Pancreas (tissue), 10 donors: ENCODE data around the gene CACNA1G. TPM values are rescaled to one million over a fixed set of nuclear protein-coding genes. Genes with fewer than 3 reads are reported as not detected.
A peak's percentile ranks its signal among the peaks of the same experiment; 100 is the strongest.

ENCODE experiments used
- ATAC-seq, 4 donors: fragments of 200-7000 bp; cut with Tn5 transposase; one replicate each; pipeline versions ENCODE4 v1.8.0 to v1.9.1; 2020; ENCODE audit warnings: mild to moderate bottlenecking in 4 of 4, moderate library complexity in 4 of 4
- DNase-seq, 6 donors: peaks; one replicate each; pipeline ENCODE4 v3.0.0-alpha.2; 2020
- FAIRE-seq: peaks from 2 replicates; lab custom pipeline; 2012; peaks lifted over from hg19 to GRCh38; lab: Jason Lieb, UNC
- H3K27ac ChIP-seq, 4 donors: fragments of 200-600 bp; sonication (generic); 1 replicate in 3 of 4; 2 replicates in 1 of 4; pipeline versions ENCODE4 v1.5.0 to v1.8.0; 2020
- H3K27me3 ChIP-seq, 4 donors: fragments of 200-600 bp; one replicate each; pipeline ENCODE4 v1.8.0; 2021
- H3K36me3 ChIP-seq, 3 donors: fragments of 200-600 bp; sonication (generic) in 1 of 3; one replicate each; pipeline versions ENCODE4 v1.5.0 to v1.8.0; 2020 to 2021
- H3K4me1 ChIP-seq, 3 donors: fragments of 200-600 bp; one replicate each; pipeline ENCODE4 v1.8.0; 2021
- H3K4me3 ChIP-seq, 4 donors: fragments of 200-600 bp; sonication (generic) in 2 of 4; one replicate each; pipeline versions ENCODE4 v1.5.0 to v1.8.0; 2020 to 2021
- H3K9me3 ChIP-seq, 4 donors: fragments of 200-600 bp; one replicate each; pipeline ENCODE4 v1.8.0; 2021
- WGBS, 2 donors: extraction: QIAGEN DNeasy Blood & Tissue Kit; methylation state at CpG; one replicate each; pipeline ENCODE4 v1.1.7; 2013; 5-methylcytosine and 5-hydroxymethylcytosine counted together
- intact Hi-C, 3 donors: fragments of 100-400 bp; cut with DNase I; formaldehyde crosslinking; loops; one replicate each; pipeline versions ENCODE4 v1.11.1 to v1.14.2; 2022
- polyA plus RNA-seq, 2 donors: library from polyadenylated mRNA; stranded (reverse); fragments of 200-250 nt; gene quantifications; one replicate each; pipeline ENCODE4 v1.2.3, GENCODE V29; 2013
- total RNA-seq, 6 donors: library from RNA; stranded (reverse); fragmentation: NEBNext Ultra II Directional in 4 of 6; extraction: Animal tissue kit (Norgen Biotek cat#: 25700) in 4 of 6; gene quantifications; one replicate each; pipeline versions ENCODE4 v1.2.1 to v1.2.4, GENCODE V29; 2021 to 2023
- TF ChIP-seq, protein P1 (sequence below), 4 donors: fragments of 200-600 bp; sonication (generic) in 3 of 4; IDR thresholded peaks; one replicate each; pipeline versions ENCODE4 v1.5.0 to v1.8.0; 2021; ENCODE audit warnings: antibody characterized with exemption in 4 of 4
- donor health status: healthy with polysubstance abuse.
- donor health status: DM: no; HTN: no; CAD: no; lungs with moderate emphysema.
- donor health status: DM: no; HTN: no; CAD: no.
- donor health status: control.
- donor health status: control.
- donor health status: Bipolar disorder and iron deficiency.
- donor health status: DM: yes; HTN: yes; CAD: no.
- donor health status: DM: no; HTN: no; CAD: no.
- donor health status: DM: no; HTN: no; CAD: no.
- donor health status: DM: yes; HTN: yes; CAD: no.

The CACNA1G gene
- total and polyA plus RNA-seq, 8 donors: 0.02 to 0.37 (median 0.09) TPM; not detected in 1

- FAIRE-seq (no peak), DNase-seq (peak in 2 of 6 donors; percentile 62 to 72)
- intact Hi-C loops: no loop called here
These were observed 3.7 kb upstream of the CACNA1G start for GRCh38 chr17:50556803-50557202.

GRCh38 chr17:50557630-50558029 is 2.9 kb upstream of the CACNA1G start:
- no peaks in the 10 kb centered on the region for H3K9me3 ChIP-seq
- TF ChIP-seq, protein P1, sequence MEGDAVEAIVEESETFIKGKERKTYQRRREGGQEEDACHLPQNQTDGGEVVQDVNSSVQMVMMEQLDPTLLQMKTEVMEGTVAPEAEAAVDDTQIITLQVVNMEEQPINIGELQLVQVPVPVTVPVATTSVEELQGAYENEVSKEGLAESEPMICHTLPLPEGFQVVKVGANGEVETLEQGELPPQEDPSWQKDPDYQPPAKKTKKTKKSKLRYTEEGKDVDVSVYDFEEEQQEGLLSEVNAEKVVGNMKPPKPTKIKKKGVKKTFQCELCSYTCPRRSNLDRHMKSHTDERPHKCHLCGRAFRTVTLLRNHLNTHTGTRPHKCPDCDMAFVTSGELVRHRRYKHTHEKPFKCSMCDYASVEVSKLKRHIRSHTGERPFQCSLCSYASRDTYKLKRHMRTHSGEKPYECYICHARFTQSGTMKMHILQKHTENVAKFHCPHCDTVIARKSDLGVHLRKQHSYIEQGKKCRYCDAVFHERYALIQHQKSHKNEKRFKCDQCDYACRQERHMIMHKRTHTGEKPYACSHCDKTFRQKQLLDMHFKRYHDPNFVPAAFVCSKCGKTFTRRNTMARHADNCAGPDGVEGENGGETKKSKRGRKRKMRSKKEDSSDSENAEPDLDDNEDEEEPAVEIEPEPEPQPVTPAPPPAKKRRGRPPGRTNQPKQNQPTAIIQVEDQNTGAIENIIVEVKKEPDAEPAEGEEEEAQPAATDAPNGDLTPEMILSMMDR (IDR thresholded peaks at IDR 0.05): no peak
- H3K36me3 ChIP-seq: peaks cover 0 to 6% (median 0%) of the 10 kb centered on the region in 3 donors
- peaks cover 9 to 24% (median 21%) of the 10 kb centered on the region in 3 donors for H3K4me1 ChIP-seq
- FAIRE-seq (no peak), ATAC-seq (no peak), DNase-seq (no peak)
- no peak overlapping the region for H3K4me3 ChIP-seq
- intact Hi-C loops: no loop called here
- H3K27me3 ChIP-seq: peaks cover 0 to 12% (median 2%) of the 10 kb centered on the region in 4 donors
- H3K27ac ChIP-seq: no peak overlapping the region
- WGBS, 2 donors: 76 to 86% methylated on average over 4 of the region's 4 CpGs

More at GRCh38 chr17:50556803-50557202, 3.7 kb upstream of the CACNA1G start:
- ATAC-seq: no peak
- 45 to 60% methylated on average over 5 of the region's 5 CpGs for WGBS, 2 donors
- peaks cover 9 to 24% (median 21%) of the 10 kb centered on the region in 3 donors for H3K4me1 ChIP-seq
- H3K36me3 ChIP-seq: peaks cover 0 to 7% (median 0%) of the 10 kb centered on the region in 3 donors
- peaks cover 0 to 12% (median 2%) of the 10 kb centered on the region in 4 donors for H3K27me3 ChIP-seq
- TF ChIP-seq, protein P1 (IDR thresholded peaks at IDR 0.05): no peak
- no peak overlapping the region for H3K4me3 ChIP-seq
- H3K27ac ChIP-seq: no peak overlapping the region
- no peaks in the 10 kb centered on the region for H3K9me3 ChIP-seq

GRCh38 chr17:50558091-50558490 is 2.4 kb upstream of the CACNA1G start:
- Histone ChIP-seq H3K27ac (no peak overlapping the region), H3K9me3 (no peaks in the 10 kb centered on the region), H3K4me3 (no peak overlapping the region), H3K36me3 (peaks cover 0 to 6% (median 0%) of the 10 kb centered on the region in 3 donors), H3K4me1 (peaks cover 9 to 24% (median 21%) of the 10 kb centered on the region in 3 donors), H3K27me3 (peaks cover 0 to 12% (median 2%) of the 10 kb centered on the region in 4 donors)
- DNase-seq (no peak), FAIRE-seq (no peak), ATAC-seq (no peak)
- intact Hi-C loops: no loop called here
- 61 to 77% methylated on average over 4 of the region's 4 CpGs for WGBS, 2 donors
- TF ChIP-seq, protein P1 (IDR thresholded peaks at IDR 0.05): no peak

DNA sequence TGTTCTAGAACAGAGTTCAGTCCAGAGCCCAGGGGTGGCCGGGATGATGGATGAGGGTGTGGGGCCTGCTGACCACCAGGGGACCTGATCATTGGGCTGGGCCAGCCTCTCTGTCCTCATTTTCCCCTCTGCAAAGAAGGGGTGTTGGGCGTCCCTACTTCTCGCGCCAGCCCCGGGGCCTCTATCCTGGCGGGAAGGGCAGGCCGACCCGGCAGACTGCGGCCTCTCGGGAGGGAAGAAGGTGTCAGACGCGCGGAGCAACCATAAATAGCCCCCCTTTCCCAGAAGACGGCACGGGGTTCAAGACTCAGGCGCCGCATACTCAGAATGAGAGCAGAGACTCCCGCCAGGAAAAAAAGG is 2.0 kb upstream of the CACNA1G start:
- ATAC-seq (no peak), FAIRE-seq (no peak), DNase-seq (peak in 1 of 6 donors; percentile 63)
- no peak overlapping the region for H3K27ac ChIP-seq
- H3K4me1 ChIP-seq: peaks cover 9 to 24% (median 21%) of the 10 kb centered on the region in 3 donors
- peaks cover 0 to 6% (median 0%) of the 10 kb centered on the region in 3 donors for H3K36me3 ChIP-seq
- H3K4me3 ChIP-seq: no peak overlapping the region
- H3K9me3 ChIP-seq: no peaks in the 10 kb centered on the region
- intact Hi-C loops: no loop called here
- H3K27me3 ChIP-seq: peaks cover 0 to 12% (median 2%) of the 10 kb centered on the region in 4 donors
- TF ChIP-seq, protein P1 (IDR thresholded peaks at IDR 0.05): no peak
- 28 to 34% methylated on average over 18 of the region's 18 CpGs for WGBS, 2 donors

- no peak for ATAC-seq
- Histone ChIP-seq H3K9me3 (no peaks in the 10 kb centered on the region), H3K27me3 (peaks cover 0 to 12% (median 2%) of the 10 kb centered on the region in 4 donors), H3K36me3 (peaks cover 0 to 6% (median 0%) of the 10 kb centered on the region in 3 donors), H3K4me3 (peak overlapping the region in 1 of 4 donors; percentile 54), H3K27ac (no peak overlapping the region), H3K4me1 (peaks cover 9 to 24% (median 21%) of the 10 kb centered on the region in 3 donors)
- FAIRE-seq: no peak
- peak in 1 of 6 donors; percentile 71 for DNase-seq
- TF ChIP-seq, protein P1 (IDR thresholded peaks at IDR 0.05): no peak
- intact Hi-C loops: no loop called here
- WGBS, 2 donors: 5 to 6% methylated on average over 53 to 55 of the region's 55 CpGs
These were observed 1.4 kb upstream of the CACNA1G start for GRCh38 chr17:50558941-50559614.
